ENCODE results near the gene SMYD3. TPM values are rescaled to one million over a fixed set of nuclear protein-coding genes. Genes with fewer than 3 reads are reported as not detected.
"Not testable (repeated sequence)": the region's sequence is repeated elsewhere in the genome, so short reads cannot be mapped to it uniquely, and the experiment has no call there.

Gene SMYD3
- total RNA-seq, 2 donors from 2014 or later = 23.8 to 34.0 TPM

GRCh38 chr1:245840971-245841370 lies 666.1 kb downstream of the SMYD3 start:
- no peaks in the 10 kb centered on the region for H3K4me1 Mint-ChIP-seq
- ATAC-seq (replicated peaks) = no peak
- H3K27ac Mint-ChIP-seq = no peak overlapping the region
- H3K9me3 Mint-ChIP-seq = no peaks in the 10 kb centered on the region
- H3K4me3 Mint-ChIP-seq = no peak overlapping the region
- H3K36me3 Mint-ChIP-seq (ENCODE audit: low read depth) = peaks cover 7% of the 10 kb centered on the region
- no peaks in the 10 kb centered on the region for H3K27me3 Mint-ChIP-seq

DNA sequence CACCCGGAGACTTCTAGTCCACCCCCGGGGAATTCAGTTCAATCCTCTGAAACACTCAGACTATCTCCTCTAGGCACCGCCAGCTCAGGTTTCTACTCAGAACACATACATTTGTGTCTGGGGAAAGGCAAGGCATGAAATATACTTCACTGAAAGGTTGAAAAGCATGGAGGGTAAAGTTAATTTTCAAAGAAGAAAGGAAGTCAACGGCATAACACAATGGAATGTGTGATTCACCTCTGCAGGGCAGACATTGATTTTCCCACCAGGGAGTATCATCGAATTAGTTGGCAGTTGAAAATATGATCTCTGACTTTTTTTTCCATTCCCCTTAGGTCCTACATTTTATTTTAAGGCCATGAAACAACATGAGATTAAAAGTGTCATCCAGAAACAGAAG lies 669.4 kb downstream of the SMYD3 start:
- no peak for ATAC-seq (replicated peaks)
- no peak overlapping the region for H3K27ac Mint-ChIP-seq
- no peaks in the 10 kb centered on the region for H3K4me1 Mint-ChIP-seq
- H3K27me3 Mint-ChIP-seq = no peaks in the 10 kb centered on the region
- H3K9me3 Mint-ChIP-seq = no peaks in the 10 kb centered on the region
- no peak overlapping the region for H3K4me3 Mint-ChIP-seq
- peaks cover 12% of the 10 kb centered on the region for H3K36me3 Mint-ChIP-seq (ENCODE audit: low read depth)

DNA sequence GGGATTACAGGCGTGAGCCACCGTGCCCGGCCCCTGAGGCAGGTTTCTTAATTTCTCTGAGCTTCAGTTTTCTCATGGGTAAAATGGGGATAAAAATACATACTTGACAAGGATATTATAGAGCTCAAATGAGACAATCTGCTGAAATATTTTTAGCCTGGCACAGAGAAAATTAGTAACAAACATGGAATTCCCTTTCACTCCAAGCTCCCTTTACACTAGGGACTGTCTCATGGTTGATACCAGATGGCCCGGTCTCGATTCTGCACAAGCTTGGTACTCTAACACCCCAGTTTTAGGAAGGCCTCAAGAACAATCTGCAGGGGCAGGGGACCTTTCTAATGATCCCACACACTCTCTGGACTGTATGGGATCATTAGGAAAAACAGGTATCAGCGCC lies 671.7 kb downstream of the SMYD3 start:
- no peak for ATAC-seq (replicated peaks)
- no peaks in the 10 kb centered on the region for H3K27me3 Mint-ChIP-seq

DNA sequence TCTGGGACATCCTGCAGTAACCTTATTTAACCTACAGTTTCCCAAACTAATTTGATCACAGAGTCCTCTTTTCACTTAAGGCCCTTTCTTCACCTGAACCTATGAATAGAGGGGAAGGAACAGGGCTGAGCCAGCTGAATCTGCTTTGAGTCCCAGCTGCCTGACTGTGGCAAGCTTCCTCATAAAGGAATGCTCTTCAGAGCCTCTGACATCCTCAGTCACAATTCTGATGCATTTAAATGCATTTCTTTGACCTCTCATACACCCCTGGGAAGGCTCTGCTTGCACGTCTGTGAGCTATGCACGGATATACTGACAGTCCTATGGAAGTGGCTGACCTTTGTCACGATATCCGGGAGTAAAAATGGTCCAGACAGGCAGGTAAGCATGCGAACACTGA lies 673.1 kb downstream of the SMYD3 start:
- ATAC-seq (replicated peaks) = no peak
- no peak overlapping the region for H3K27ac Mint-ChIP-seq
- H3K36me3 Mint-ChIP-seq (ENCODE audit: low read depth) = peaks cover 12% of the 10 kb centered on the region
- no peaks in the 10 kb centered on the region for H3K27me3 Mint-ChIP-seq
- peaks cover 3% of the 10 kb centered on the region for H3K9me3 Mint-ChIP-seq
- no peaks in the 10 kb centered on the region for H3K4me1 Mint-ChIP-seq
- no peak overlapping the region for H3K4me3 Mint-ChIP-seq

More for the DNA sequence above, 671.7 kb downstream of the SMYD3 start:
- no peak overlapping the region for H3K4me3 Mint-ChIP-seq
- H3K9me3 Mint-ChIP-seq = no peaks in the 10 kb centered on the region
- no peaks in the 10 kb centered on the region for H3K4me1 Mint-ChIP-seq
- peaks cover 12% of the 10 kb centered on the region for H3K36me3 Mint-ChIP-seq (ENCODE audit: low read depth)
- no peak overlapping the region for H3K27ac Mint-ChIP-seq

DNA sequence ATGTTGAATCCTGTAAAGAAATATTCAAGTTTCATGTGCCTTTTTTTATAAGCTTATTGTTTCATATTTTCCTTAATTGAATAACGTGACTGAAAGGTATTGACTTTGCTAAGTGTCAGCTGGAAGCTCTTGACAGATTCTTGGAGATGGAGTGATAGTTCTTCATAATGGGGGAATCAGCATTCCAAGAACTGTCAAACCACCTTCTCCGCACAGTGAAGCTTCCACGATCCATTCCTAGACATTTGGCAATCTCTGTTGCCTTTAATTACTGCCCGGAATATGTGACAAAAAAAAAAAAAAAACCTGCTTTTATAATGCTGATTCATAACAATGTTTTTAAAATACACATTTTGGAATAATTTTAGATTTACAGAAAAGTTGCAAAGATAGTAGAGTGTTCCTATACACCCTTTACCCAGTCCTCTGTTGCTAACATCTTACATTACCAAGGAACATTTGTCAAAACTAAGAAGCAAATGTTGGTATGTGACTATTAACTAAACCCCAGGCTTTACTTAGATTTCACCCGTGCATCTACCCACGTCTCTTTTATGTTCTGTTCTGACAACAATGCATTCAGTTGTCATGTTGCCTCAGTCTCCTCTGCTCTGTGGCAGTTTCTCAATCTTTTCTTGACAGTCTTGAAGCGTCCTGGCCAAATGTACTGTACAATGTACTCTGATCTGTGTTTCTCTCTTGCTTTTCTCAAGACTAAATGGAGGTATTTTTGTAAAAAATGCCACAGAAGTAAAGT lies 674.1 kb downstream of the SMYD3 start:
- H3K27ac Mint-ChIP-seq = no peak overlapping the region
- peaks cover 12% of the 10 kb centered on the region for H3K36me3 Mint-ChIP-seq (ENCODE audit: low read depth)
- no peak for ATAC-seq (replicated peaks)
- peaks cover 3% of the 10 kb centered on the region for H3K9me3 Mint-ChIP-seq
- H3K4me1 Mint-ChIP-seq = no peaks in the 10 kb centered on the region
- H3K27me3 Mint-ChIP-seq = no peaks in the 10 kb centered on the region
- no peak overlapping the region for H3K4me3 Mint-ChIP-seq

GRCh38 chr1:245831518-245831917 lies 675.6 kb downstream of the SMYD3 start:
- Mint-ChIP-seq H3K27ac (no peak overlapping the region), H3K36me3 (ENCODE audit: low read depth) (peaks cover 6% of the 10 kb centered on the region), H3K4me1 (no peaks in the 10 kb centered on the region), H3K27me3 (no peaks in the 10 kb centered on the region), H3K9me3 (peaks cover 5% of the 10 kb centered on the region), H3K4me3 (no peak overlapping the region)
- no peak for ATAC-seq (replicated peaks)

- Mint-ChIP-seq H3K4me1 (no peaks in the 10 kb centered on the region), H3K36me3 (ENCODE audit: low read depth) (peaks cover 6% of the 10 kb centered on the region)
- no peak for ATAC-seq (replicated peaks)
Observed at GRCh38 chr1:245829826-245830225, 677.3 kb downstream of the SMYD3 start.

DNA sequence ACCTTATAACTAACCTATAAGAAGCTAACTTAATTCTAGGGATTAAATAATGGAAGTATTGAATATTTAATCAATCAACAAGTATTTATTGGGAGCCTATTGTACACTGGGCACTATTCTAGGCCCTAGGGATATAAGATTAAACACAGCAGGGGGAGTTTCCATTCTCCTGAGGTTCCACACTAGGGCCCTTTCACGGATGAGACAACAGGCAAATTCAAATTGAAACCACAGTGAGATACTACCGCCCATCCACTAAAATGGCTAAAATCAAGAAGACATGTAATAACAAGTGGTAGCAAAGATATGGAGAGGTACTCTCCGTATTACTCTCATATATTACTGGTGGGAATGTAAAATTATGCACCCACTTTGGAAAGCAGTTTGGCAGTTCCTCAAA lies 677.9 kb downstream of the SMYD3 start:
- no peak for ATAC-seq (replicated peaks)
- no peak overlapping the region for H3K27ac Mint-ChIP-seq
- H3K4me3 Mint-ChIP-seq = no peak overlapping the region
- no peaks in the 10 kb centered on the region for H3K4me1 Mint-ChIP-seq
- peaks cover 10% of the 10 kb centered on the region for H3K9me3 Mint-ChIP-seq
- H3K27me3 Mint-ChIP-seq = no peaks in the 10 kb centered on the region
- peaks cover 6% of the 10 kb centered on the region for H3K36me3 Mint-ChIP-seq (ENCODE audit: low read depth)

More at GRCh38 chr1:245829826-245830225, 677.3 kb downstream of the SMYD3 start:
- Mint-ChIP-seq H3K27ac (no peak overlapping the region), H3K9me3 (peaks cover 10% of the 10 kb centered on the region), H3K27me3 (no peaks in the 10 kb centered on the region), H3K4me3 (no peak overlapping the region)

DNA sequence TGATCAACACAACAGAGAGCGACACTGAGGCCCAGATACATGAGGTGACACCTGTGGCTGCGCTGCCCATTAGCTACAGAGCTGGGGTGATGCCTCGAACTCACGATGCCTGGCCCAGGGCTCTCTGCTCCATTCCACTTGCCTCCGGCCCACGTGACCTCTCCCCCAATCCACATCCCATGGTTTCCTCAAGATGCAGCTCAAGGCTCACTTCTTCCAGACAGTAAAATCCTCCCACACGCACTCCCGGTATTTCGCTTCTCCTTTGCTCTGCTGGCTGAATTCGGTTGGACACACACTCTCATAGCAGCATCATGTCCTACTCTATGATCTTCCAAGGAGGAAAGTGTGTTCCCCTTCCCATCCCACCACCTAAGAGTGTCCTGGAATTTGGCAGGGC lies 679.8 kb downstream of the SMYD3 start:
- Mint-ChIP-seq H3K27ac (no peak overlapping the region), H3K4me3 (no peak overlapping the region), H3K27me3 (no peaks in the 10 kb centered on the region), H3K9me3 (peaks cover 10% of the 10 kb centered on the region), H3K36me3 (ENCODE audit: low read depth) (peaks cover 6% of the 10 kb centered on the region), H3K4me1 (no peaks in the 10 kb centered on the region)
- ATAC-seq (replicated peaks) = no peak

GRCh38 chr1:245825128-245825901 lies 681.8 kb downstream of the SMYD3 start:
- Mint-ChIP-seq H3K4me3 (no peak overlapping the region), H3K27ac (no peak overlapping the region), H3K27me3 (no peaks in the 10 kb centered on the region), H3K4me1 (no peaks in the 10 kb centered on the region), H3K9me3 (peaks cover 10% of the 10 kb centered on the region), H3K36me3 (ENCODE audit: low read depth) (peaks cover 6% of the 10 kb centered on the region)
- no peak for ATAC-seq (replicated peaks)

- no peaks in the 10 kb centered on the region for H3K4me1 Mint-ChIP-seq
- H3K27ac Mint-ChIP-seq = no peak overlapping the region
- H3K36me3 Mint-ChIP-seq (ENCODE audit: low read depth) = peaks cover 6% of the 10 kb centered on the region
- H3K27me3 Mint-ChIP-seq = no peaks in the 10 kb centered on the region
- H3K9me3 Mint-ChIP-seq = peaks cover 7% of the 10 kb centered on the region
- no peak overlapping the region for H3K4me3 Mint-ChIP-seq
- no peak for ATAC-seq (replicated peaks)
Observed at GRCh38 chr1:245823408-245824147, 683.5 kb downstream of the SMYD3 start.

GRCh38 chr1:245822996-245823395 lies 684.1 kb downstream of the SMYD3 start:
- ATAC-seq (replicated peaks) = no peak
- no peaks in the 10 kb centered on the region for H3K27me3 Mint-ChIP-seq
- no peak overlapping the region for H3K27ac Mint-ChIP-seq
- H3K4me1 Mint-ChIP-seq = no peaks in the 10 kb centered on the region
- H3K36me3 Mint-ChIP-seq (ENCODE audit: low read depth) = peaks cover 6% of the 10 kb centered on the region
- H3K4me3 Mint-ChIP-seq = no peak overlapping the region
- peaks cover 7% of the 10 kb centered on the region for H3K9me3 Mint-ChIP-seq

DNA sequence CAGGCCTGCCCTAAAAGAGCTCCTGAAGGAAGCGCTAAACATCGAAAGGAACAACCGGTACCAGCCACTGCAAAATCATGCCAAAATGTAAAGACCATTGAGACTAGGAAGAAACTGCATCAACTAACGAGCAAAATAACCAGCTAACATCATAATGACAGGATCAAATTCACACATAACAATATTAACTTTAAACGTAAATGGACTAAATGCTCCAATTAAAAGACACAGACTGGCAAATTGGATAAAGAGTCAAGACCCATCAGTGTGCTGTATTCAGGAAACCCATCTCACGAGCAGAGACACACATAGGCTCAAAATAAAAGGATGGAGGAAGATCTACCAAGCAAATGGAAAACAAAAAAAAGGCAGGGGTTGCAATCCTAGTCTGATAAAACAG lies 688.7 kb downstream of the SMYD3 start:
- not testable (repeated sequence) for H3K36me3 Mint-ChIP-seq (ENCODE audit: low read depth); H3K27ac Mint-ChIP-seq; ATAC-seq (replicated peaks); H3K9me3 Mint-ChIP-seq; H3K4me3 Mint-ChIP-seq; H3K4me1 Mint-ChIP-seq; H3K27me3 Mint-ChIP-seq

GRCh38 chr1:245816496-245816895 lies 690.6 kb downstream of the SMYD3 start:
- not testable (repeated sequence) for H3K36me3 Mint-ChIP-seq (ENCODE audit: low read depth); H3K27me3 Mint-ChIP-seq; H3K9me3 Mint-ChIP-seq; H3K4me1 Mint-ChIP-seq; H3K27ac Mint-ChIP-seq; ATAC-seq (replicated peaks); H3K4me3 Mint-ChIP-seq

GRCh38 chr1:245814651-245815050 lies 692.4 kb downstream of the SMYD3 start:
- no peak for ATAC-seq (replicated peaks)
- Mint-ChIP-seq H3K4me1 (no peaks in the 10 kb centered on the region), H3K4me3 (no peak overlapping the region), H3K9me3 (no peaks in the 10 kb centered on the region), H3K36me3 (ENCODE audit: low read depth) (no peaks in the 10 kb centered on the region), H3K27me3 (no peaks in the 10 kb centered on the region), H3K27ac (no peak overlapping the region)
